HL-60 (cell line): ENCODE results near the gene LRRC43.

Experiments used
- DNase-seq, 2 experiments: peaks; one replicate each; pipeline ENCODE4 v3.0.0-alpha.2; 2010 to 2020; ENCODE audit warnings: low read depth in 1 of 2, low spot score in 1 of 2
- H3K27ac ChIP-seq: fragments of 250-450 bp; sonication (Bioruptor Pico); replicated peaks from 2 replicates; pipeline ENCODE4 v1.5.1; 2020; ENCODE audit warnings: mild to moderate bottlenecking, moderate library complexity
- H3K27me3 ChIP-seq: fragments of 250-450 bp; sonication (Bioruptor Pico); 2 replicates; pipeline ENCODE4 v1.5.1; 2021; ENCODE audit warnings: mild to moderate bottlenecking, moderate library complexity; ENCODE audit not compliant: insufficient read depth, poor library complexity, severe bottlenecking
- H3K4me3 ChIP-seq: replicated peaks from 2 replicates; pipeline ENCODE4 v1.5.1; 2011; ENCODE audit warnings: mild to moderate bottlenecking, control low read depth, low read length; ENCODE audit not compliant: insufficient read depth
- GABPA ChIP-seq: IDR thresholded peaks from 2 replicates; pipeline ENCODE4 v1.6.1; 2012; ENCODE audit warnings: low read depth
- POLR2AphosphoS5 ChIP-seq: IDR thresholded peaks from 2 replicates; pipeline ENCODE4 v1.6.1; 2012; ENCODE audit warnings: low read depth
- SPI1 ChIP-seq: IDR thresholded peaks from 2 replicates; pipeline ENCODE4 v1.6.1; 2012; ENCODE audit warnings: low read depth, mild to moderate bottlenecking, borderline replicate concordance
- TF ChIP-seq, protein P1 (sequence below): IDR thresholded peaks from one replicate; pipeline ENCODE4 v1.5.1; 2011; ENCODE audit warnings: low read length, control low read depth, inconsistent platforms; ENCODE audit not compliant: insufficient read depth
- TF ChIP-seq, protein P2 (sequence below): IDR thresholded peaks from 2 replicates; pipeline ENCODE4 v1.6.1; 2012; ENCODE audit warnings: low read depth; ENCODE audit not compliant: insufficient replicate concordance

The LRRC43 gene

DNA sequence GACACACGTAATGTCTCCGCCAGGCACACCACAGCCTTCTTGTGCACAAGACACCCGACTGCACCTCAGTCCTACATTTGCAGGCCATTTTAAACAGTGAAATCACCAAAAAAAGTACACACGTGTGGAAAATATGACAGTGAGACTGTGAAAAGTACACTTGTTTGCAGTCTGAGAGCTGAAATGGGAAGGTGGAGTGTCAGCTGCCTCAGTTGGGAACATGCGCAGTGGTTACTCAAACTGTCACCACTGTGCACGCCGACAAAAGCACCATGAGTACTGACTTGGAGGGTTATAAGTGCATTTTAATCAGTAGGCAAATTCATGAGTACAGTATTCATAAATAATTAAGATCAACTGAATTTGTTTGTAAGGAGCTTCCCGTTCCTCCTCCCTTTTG is 67.6 kb downstream of the LRRC43 start:
- TF ChIP-seq, protein P1, sequence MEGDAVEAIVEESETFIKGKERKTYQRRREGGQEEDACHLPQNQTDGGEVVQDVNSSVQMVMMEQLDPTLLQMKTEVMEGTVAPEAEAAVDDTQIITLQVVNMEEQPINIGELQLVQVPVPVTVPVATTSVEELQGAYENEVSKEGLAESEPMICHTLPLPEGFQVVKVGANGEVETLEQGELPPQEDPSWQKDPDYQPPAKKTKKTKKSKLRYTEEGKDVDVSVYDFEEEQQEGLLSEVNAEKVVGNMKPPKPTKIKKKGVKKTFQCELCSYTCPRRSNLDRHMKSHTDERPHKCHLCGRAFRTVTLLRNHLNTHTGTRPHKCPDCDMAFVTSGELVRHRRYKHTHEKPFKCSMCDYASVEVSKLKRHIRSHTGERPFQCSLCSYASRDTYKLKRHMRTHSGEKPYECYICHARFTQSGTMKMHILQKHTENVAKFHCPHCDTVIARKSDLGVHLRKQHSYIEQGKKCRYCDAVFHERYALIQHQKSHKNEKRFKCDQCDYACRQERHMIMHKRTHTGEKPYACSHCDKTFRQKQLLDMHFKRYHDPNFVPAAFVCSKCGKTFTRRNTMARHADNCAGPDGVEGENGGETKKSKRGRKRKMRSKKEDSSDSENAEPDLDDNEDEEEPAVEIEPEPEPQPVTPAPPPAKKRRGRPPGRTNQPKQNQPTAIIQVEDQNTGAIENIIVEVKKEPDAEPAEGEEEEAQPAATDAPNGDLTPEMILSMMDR = no peak
- TF ChIP-seq POLR2AphosphoS5 (no peak), SPI1 (no peak), GABPA (no peak)
- TF ChIP-seq, protein P2, sequence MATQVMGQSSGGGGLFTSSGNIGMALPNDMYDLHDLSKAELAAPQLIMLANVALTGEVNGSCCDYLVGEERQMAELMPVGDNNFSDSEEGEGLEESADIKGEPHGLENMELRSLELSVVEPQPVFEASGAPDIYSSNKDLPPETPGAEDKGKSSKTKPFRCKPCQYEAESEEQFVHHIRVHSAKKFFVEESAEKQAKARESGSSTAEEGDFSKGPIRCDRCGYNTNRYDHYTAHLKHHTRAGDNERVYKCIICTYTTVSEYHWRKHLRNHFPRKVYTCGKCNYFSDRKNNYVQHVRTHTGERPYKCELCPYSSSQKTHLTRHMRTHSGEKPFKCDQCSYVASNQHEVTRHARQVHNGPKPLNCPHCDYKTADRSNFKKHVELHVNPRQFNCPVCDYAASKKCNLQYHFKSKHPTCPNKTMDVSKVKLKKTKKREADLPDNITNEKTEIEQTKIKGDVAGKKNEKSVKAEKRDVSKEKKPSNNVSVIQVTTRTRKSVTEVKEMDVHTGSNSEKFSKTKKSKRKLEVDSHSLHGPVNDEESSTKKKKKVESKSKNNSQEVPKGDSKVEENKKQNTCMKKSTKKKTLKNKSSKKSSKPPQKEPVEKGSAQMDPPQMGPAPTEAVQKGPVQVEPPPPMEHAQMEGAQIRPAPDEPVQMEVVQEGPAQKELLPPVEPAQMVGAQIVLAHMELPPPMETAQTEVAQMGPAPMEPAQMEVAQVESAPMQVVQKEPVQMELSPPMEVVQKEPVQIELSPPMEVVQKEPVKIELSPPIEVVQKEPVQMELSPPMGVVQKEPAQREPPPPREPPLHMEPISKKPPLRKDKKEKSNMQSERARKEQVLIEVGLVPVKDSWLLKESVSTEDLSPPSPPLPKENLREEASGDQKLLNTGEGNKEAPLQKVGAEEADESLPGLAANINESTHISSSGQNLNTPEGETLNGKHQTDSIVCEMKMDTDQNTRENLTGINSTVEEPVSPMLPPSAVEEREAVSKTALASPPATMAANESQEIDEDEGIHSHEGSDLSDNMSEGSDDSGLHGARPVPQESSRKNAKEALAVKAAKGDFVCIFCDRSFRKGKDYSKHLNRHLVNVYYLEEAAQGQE = no peak
- H3K27ac ChIP-seq = no peak overlapping the region
- DNase-seq = no peak
- H3K4me3 ChIP-seq = no peak overlapping the region
- no peaks in the 10 kb centered on the region for H3K27me3 ChIP-seq
